K562 (cell line): ENCODE measurements around the gene CCDC54. TPM values are rescaled to one million over a fixed set of nuclear protein-coding genes. Genes with fewer than 3 reads are reported as not detected.

Source experiments
- BCL6 ChIP-seq: fragments of 250-450 bp; sonication (Bioruptor Pico); IDR thresholded peaks from 2 replicates; pipeline ENCODE4 v1.4.0; 2020
- CBX3 ChIP-seq, 2 experiments: IDR thresholded peaks; 1 replicate in 1 of 2; 2 replicates in 1 of 2; pipeline ENCODE4 v1.6.1; 2012; ENCODE audit warnings: inconsistent platforms in 2 of 2, low read length in 2 of 2, borderline replicate concordance in 1 of 2, control low read depth in 1 of 2
- CSDE1 ChIP-seq, 2 experiments: fragments of 450-650 bp; IDR thresholded peaks; 2 replicates each; pipeline ENCODE4 v1.6.1; 2016; ENCODE audit warnings: mild to moderate bottlenecking in 1 of 2
- FUS ChIP-seq: fragments of 200-400 bp; formaldehyde crosslinking; optimal IDR thresholded peaks from 2 replicates; pipeline ENCODE3; 2017; ENCODE audit warnings: low read depth, low read length
- MECOM ChIP-seq: fragments of 250-450 bp; sonication (Bioruptor Pico); IDR thresholded peaks from 2 replicates; pipeline ENCODE4 v1.8.0; 2022; ENCODE audit warnings: inconsistent platforms
- NR2C2 ChIP-seq, 2 experiments: fragments of 200-800 bp in 1 of 2; sonication (Bioruptor generic) in 1 of 2; sonication (generic) in 1 of 2; formaldehyde crosslinking in 1 of 2; IDR thresholded peaks; 2 replicates each; pipeline versions ENCODE4 v1.6.1 to v1.8.0; 2016 to 2022; ENCODE audit warnings: mild to moderate bottlenecking in 1 of 2, missing compliant biosample characterization in 1 of 2, missing genetic modification characterization in 1 of 2, missing genetic modification reagents in 1 of 2
- RBFOX2 ChIP-seq: fragments of 200-400 bp; formaldehyde crosslinking; IDR thresholded peaks from 2 replicates; pipeline ENCODE4 v1.6.1; 2017; ENCODE audit warnings: low read depth, mild to moderate bottlenecking, low read length, moderate library complexity
- RBM39 ChIP-seq: fragments of 200-400 bp; formaldehyde crosslinking; optimal IDR thresholded peaks from 2 replicates; pipeline ENCODE3; 2018; ENCODE audit warnings: low read depth, low read length
- SMARCE1 ChIP-seq: fragments of 450-650 bp; IDR thresholded peaks from 2 replicates; pipeline ENCODE4 v1.7.1; 2016; ENCODE audit warnings: mild to moderate bottlenecking
- SNIP1 ChIP-seq: fragments of 450-650 bp; IDR thresholded peaks from 2 replicates; pipeline ENCODE4 v1.7.1; 2017; ENCODE audit warnings: low read depth, mild to moderate bottlenecking
- ZNF124 ChIP-seq: sonication (generic); formaldehyde crosslinking; IDR thresholded peaks from 2 replicates; pipeline ENCODE4 v1.8.1; 2022; ENCODE audit warnings: missing genetic modification reagents
- ZNF133 ChIP-seq: fragments of 250-450 bp; sonication (Bioruptor Pico); IDR thresholded peaks from 2 replicates; pipeline ENCODE4 v1.4.0; 2020; ENCODE audit warnings: mild to moderate bottlenecking
- ZNF311 ChIP-seq: fragments of 250-450 bp; sonication (Bioruptor Pico); IDR thresholded peaks from 2 replicates; pipeline ENCODE4 v1.4.0; 2020; ENCODE audit warnings: mild to moderate bottlenecking, moderate library complexity
- ZNF766 ChIP-seq: fragments of 200-800 bp; sonication (Bioruptor generic); conservative IDR thresholded peaks from 2 replicates; pipeline ENCODE4 v1.6.1; 2016; ENCODE audit warnings: missing genetic modification characterization, missing compliant biosample characterization
- polyA plus RNA-seq, 8 experiments: library from polyadenylated mRNA; depleted of rRNA in 4 of 8; stranded (reverse) in 5 of 8; unstranded in 3 of 8; fragments of >200 nt; fragmentation: Nextera tagmentation in 2 of 8; fragmentation: Illumina TruSeq in 1 of 8; extraction: Ambion mirVana in 2 of 8; extraction: Trizol in 1 of 8; gene quantifications; 2 replicates each; pipeline versions ENCODE4 v1.2.1 to v1.2.3, GENCODE V29; 2011 to 2014; ENCODE audit warnings: inconsistent platforms in 1 of 8, missing spikeins in 1 of 8
- total RNA-seq, 7 experiments: library from RNA; depleted of rRNA in 6 of 7; stranded (reverse); fragments of >200 nt in 6 of 7; fragmentation: Illumina TruSeq in 2 of 7; extraction: Trizol in 2 of 7; gene quantifications; 2 replicates each; pipeline versions ENCODE4 v1.2.1 to v1.2.3, GENCODE V29; 2011 to 2021; ENCODE audit warnings: low replicate concordance in 1 of 7
- TF ChIP-seq, protein P1 (sequence below), 2 experiments: fragments of 250-450 bp in 1 of 2; fragments of 450-650 bp in 1 of 2; sonication (Bioruptor Pico) in 1 of 2; IDR thresholded peaks; 2 replicates each; pipeline versions ENCODE4 v1.6.1 to v1.8.0; 2016 to 2021; ENCODE audit warnings: mild to moderate bottlenecking in 2 of 2, moderate library complexity in 2 of 2, missing compliant biosample characterization in 1 of 2, missing genetic modification characterization in 1 of 2
- TF ChIP-seq, protein P2 (sequence below): fragments of 250-450 bp; sonication (Bioruptor Pico); IDR thresholded peaks from 2 replicates; pipeline ENCODE4 v1.4.0; 2020
- TF ChIP-seq, protein P3 (sequence below): sonication (generic); formaldehyde crosslinking; IDR thresholded peaks from 2 replicates; pipeline ENCODE4 v1.5.0; 2020; ENCODE audit warnings: missing genetic modification reagents
- TF ChIP-seq, protein P4 (sequence below), 2 experiments: fragments of 450-650 bp; conservative IDR thresholded peaks; 2 replicates each; pipeline ENCODE4 v1.6.1; 2017; ENCODE audit warnings: mild to moderate bottlenecking in 2 of 2, moderate library complexity in 2 of 2
- TF ChIP-seq, protein P5 (sequence below): fragments of 450-650 bp; IDR thresholded peaks from 2 replicates; pipeline ENCODE4 v1.6.1; 2018; ENCODE audit not compliant: partially characterized antibody
- TF ChIP-seq, protein P6 (sequence below): fragments of 200-800 bp; sonication (Bioruptor generic); IDR thresholded peaks from 2 replicates; pipeline ENCODE4 v1.6.1; 2017; ENCODE audit warnings: missing genetic modification characterization, missing compliant biosample characterization

CCDC54 gene
- total and polyA plus RNA-seq, 9 of the 15 experiments (the other 6 are each of a cell fraction or from before 2014, with no cell fraction given), result not detected

DNA sequence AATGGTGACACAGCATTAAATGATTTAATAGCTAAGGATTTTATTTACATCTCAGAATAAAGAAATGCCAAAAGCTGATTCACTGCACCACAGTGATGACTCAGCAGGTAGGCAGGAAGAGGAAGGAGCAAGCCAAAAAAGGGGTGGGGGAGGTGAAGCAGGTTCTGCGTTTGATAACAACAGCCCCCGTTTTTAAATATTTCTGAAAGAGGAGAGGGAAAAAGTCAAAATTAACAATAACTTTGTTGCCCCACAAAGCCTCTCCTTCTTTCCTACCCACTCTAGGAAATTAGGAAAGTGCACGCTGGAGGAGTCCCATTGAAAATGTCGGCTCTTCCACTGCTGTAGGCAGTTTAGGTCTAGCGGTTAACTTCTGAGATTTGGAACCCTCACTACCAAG lies 9.9 kb upstream of the CCDC54 start (continued):
- TF ChIP-seq NR2C2 (CRISPR knock-in tag; IDR thresholded peaks at IDR 0.05), result no peak
- TF ChIP-seq NR2C2 (tag; IDR thresholded peaks at IDR 0.05), result no peak
- TF ChIP-seq, protein P1, sequence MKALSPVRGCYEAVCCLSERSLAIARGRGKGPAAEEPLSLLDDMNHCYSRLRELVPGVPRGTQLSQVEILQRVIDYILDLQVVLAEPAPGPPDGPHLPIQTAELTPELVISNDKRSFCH (CRISPR knock-in tag; IDR thresholded peaks at IDR 0.05), result no peak
- TF ChIP-seq, protein P1 (tag; IDR thresholded peaks at IDR 0.05), result no peak
- no peak for TF ChIP-seq CBX3 (IDR thresholded peaks at IDR 0.05; ENCODE audit: borderline replicate concordance in 1 of 2, low read length in 2 of 2)
- TF ChIP-seq, protein P2, sequence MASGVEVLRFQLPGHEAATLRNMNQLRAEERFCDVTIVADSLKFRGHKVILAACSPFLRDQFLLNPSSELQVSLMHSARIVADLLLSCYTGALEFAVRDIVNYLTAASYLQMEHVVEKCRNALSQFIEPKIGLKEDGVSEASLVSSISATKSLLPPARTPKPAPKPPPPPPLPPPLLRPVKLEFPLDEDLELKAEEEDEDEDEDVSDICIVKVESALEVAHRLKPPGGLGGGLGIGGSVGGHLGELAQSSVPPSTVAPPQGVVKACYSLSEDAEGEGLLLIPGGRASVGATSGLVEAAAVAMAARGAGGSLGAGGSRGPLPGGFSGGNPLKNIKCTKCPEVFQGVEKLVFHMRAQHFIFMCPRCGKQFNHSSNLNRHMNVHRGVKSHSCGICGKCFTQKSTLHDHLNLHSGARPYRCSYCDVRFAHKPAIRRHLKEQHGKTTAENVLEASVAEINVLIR, result no peak
- TF ChIP-seq, protein P3, sequence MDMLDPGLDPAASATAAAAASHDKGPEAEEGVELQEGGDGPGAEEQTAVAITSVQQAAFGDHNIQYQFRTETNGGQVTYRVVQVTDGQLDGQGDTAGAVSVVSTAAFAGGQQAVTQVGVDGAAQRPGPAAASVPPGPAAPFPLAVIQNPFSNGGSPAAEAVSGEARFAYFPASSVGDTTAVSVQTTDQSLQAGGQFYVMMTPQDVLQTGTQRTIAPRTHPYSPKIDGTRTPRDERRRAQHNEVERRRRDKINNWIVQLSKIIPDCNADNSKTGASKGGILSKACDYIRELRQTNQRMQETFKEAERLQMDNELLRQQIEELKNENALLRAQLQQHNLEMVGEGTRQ (CRISPR knock-in tag), result no peak
- no peak for TF ChIP-seq SNIP1
- TF ChIP-seq BCL6 (CRISPR knock-in tag), result no peak
- TF ChIP-seq, protein P4, sequence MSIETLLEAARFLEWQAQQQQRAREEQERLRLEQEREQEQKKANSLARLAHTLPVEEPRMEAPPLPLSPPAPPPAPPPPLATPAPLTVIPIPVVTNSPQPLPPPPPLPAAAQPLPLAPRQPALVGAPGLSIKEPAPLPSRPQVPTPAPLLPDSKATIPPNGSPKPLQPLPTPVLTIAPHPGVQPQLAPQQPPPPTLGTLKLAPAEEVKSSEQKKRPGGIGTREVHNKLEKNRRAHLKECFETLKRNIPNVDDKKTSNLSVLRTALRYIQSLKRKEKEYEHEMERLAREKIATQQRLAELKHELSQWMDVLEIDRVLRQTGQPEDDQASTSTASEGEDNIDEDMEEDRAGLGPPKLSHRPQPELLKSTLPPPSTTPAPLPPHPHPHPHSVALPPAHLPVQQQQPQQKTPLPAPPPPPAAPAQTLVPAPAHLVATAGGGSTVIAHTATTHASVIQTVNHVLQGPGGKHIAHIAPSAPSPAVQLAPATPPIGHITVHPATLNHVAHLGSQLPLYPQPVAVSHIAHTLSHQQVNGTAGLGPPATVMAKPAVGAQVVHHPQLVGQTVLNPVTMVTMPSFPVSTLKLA (conservative IDR thresholded peaks at IDR 0.05), result 0 out of 4 replicates have a peak, but pooled peaks of 1 of the 2 experiments have one; percentile 26
- no peak for TF ChIP-seq ZNF124 (CRISPR knock-in tag)
- TF ChIP-seq RBFOX2, result no peak
- TF ChIP-seq, protein P5, sequence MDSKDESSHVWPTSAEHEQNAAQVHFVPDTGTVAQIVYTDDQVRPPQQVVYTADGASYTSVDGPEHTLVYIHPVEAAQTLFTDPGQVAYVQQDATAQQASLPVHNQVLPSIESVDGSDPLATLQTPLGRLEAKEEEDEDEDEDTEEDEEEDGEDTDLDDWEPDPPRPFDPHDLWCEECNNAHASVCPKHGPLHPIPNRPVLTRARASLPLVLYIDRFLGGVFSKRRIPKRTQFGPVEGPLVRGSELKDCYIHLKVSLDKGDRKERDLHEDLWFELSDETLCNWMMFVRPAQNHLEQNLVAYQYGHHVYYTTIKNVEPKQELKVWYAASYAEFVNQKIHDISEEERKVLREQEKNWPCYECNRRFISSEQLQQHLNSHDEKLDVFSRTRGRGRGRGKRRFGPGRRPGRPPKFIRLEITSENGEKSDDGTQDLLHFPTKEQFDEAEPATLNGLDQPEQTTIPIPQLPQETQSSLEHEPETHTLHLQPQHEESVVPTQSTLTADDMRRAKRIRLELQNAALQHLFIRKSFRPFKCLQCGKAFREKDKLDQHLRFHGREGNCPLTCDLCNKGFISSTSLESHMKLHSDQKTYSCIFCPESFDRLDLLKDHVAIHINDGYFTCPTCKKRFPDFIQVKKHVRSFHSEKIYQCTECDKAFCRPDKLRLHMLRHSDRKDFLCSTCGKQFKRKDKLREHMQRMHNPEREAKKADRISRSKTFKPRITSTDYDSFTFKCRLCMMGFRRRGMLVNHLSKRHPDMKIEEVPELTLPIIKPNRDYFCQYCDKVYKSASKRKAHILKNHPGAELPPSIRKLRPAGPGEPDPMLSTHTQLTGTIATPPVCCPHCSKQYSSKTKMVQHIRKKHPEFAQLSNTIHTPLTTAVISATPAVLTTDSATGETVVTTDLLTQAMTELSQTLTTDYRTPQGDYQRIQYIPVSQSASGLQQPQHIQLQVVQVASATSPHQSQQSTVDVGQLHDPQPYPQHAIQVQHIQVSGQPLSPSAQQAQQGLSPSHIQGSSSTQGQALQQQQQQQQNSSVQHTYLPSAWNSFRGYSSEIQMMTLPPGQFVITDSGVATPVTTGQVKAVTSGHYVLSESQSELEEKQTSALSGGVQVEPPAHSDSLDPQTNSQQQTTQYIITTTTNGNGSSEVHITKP, result peak; percentile 96
- no peak for TF ChIP-seq ZNF133 (CRISPR knock-in tag)
- no peak for TF ChIP-seq CSDE1 (IDR thresholded peaks at IDR 0.05)
- TF ChIP-seq ZNF766 (CRISPR knock-in tag), result no peak
- no peak for TF ChIP-seq RBM39
- no peak for TF ChIP-seq ZNF311 (CRISPR knock-in tag)
- TF ChIP-seq FUS, result no peak
- TF ChIP-seq SMARCE1, result peak; percentile 66
- TF ChIP-seq, protein P6, sequence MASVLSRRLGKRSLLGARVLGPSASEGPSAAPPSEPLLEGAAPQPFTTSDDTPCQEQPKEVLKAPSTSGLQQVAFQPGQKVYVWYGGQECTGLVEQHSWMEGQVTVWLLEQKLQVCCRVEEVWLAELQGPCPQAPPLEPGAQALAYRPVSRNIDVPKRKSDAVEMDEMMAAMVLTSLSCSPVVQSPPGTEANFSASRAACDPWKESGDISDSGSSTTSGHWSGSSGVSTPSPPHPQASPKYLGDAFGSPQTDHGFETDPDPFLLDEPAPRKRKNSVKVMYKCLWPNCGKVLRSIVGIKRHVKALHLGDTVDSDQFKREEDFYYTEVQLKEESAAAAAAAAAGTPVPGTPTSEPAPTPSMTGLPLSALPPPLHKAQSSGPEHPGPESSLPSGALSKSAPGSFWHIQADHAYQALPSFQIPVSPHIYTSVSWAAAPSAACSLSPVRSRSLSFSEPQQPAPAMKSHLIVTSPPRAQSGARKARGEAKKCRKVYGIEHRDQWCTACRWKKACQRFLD (CRISPR knock-in tag), result no peak
- TF ChIP-seq MECOM (CRISPR knock-in tag), result no peak
